ENCODE measurements around the gene CATSPER3.
A peak's percentile ranks its signal among the peaks of the same experiment; 100 is the strongest.

GRCh38 chr5:135039271-135040033 lies 71.7 kb downstream of the CATSPER3 start:
- no peak for TF ChIP-seq BCL11A (IDR thresholded peaks at IDR 0.05; ENCODE audit: low read depth in 2 of 2, low read length in 2 of 2)
- TF ChIP-seq CTCF (IDR thresholded peaks at IDR 0.05; ENCODE audit: control extremely low read depth in 1 of 3, insufficient read depth in 1 of 3, low read depth in 1 of 3, low read length in 3 of 3) = no peak
- TF ChIP-seq MAX (IDR thresholded peaks at IDR 0.05) = no peak; the same call in 1 of the 2 replicates
- no peak for TF ChIP-seq EP300 (IDR thresholded peaks at IDR 0.05; ENCODE audit: borderline replicate concordance in 1 of 2, low read depth in 2 of 2, low read length in 2 of 2)
- TF ChIP-seq CREB1 (IDR thresholded peaks at IDR 0.05) = no peak
- peak; percentile 87 for TF ChIP-seq EZH2 (IDR thresholded peaks at IDR 0.05; ENCODE audit: low read depth, low read length, severe bottlenecking)
- TF ChIP-seq SUZ12 (IDR thresholded peaks at IDR 0.05; ENCODE audit: low read length) = peak; percentile 67
- no peak for TF ChIP-seq SP2 (IDR thresholded peaks at IDR 0.05; ENCODE audit: low read length)
- TF ChIP-seq TCF12 (IDR thresholded peaks at IDR 0.05; ENCODE audit: low read depth, low read length) = no peak
- no peak for TF ChIP-seq ATF3 (IDR thresholded peaks at IDR 0.05; ENCODE audit: insufficient read depth, low read depth, low read length)
- no peak for TF ChIP-seq SRF (IDR thresholded peaks at IDR 0.05; ENCODE audit: low read depth, low read length)
- TF ChIP-seq ZNF274 (IDR thresholded peaks at IDR 0.05; ENCODE audit: borderline replicate concordance, extremely low read depth, low read length) = no peak
- TF ChIP-seq POLR2A (IDR thresholded peaks at IDR 0.05; ENCODE audit: control extremely low read depth in 1 of 2, low read depth in 2 of 2, low read length in 2 of 2) = no peak
- TF ChIP-seq TEAD4 (IDR thresholded peaks at IDR 0.05; ENCODE audit: low read depth, low read length) = no peak
